A204.1 (cell line): Measurements from ENCODE around the gene PPP1R37.

ENCODE experiments used
- FAIRE-seq: peaks from 2 replicates; lab custom pipeline; 2012; peaks lifted over from hg19 to GRCh38; lab: Jason Lieb, UNC

Gene PPP1R37

DNA sequence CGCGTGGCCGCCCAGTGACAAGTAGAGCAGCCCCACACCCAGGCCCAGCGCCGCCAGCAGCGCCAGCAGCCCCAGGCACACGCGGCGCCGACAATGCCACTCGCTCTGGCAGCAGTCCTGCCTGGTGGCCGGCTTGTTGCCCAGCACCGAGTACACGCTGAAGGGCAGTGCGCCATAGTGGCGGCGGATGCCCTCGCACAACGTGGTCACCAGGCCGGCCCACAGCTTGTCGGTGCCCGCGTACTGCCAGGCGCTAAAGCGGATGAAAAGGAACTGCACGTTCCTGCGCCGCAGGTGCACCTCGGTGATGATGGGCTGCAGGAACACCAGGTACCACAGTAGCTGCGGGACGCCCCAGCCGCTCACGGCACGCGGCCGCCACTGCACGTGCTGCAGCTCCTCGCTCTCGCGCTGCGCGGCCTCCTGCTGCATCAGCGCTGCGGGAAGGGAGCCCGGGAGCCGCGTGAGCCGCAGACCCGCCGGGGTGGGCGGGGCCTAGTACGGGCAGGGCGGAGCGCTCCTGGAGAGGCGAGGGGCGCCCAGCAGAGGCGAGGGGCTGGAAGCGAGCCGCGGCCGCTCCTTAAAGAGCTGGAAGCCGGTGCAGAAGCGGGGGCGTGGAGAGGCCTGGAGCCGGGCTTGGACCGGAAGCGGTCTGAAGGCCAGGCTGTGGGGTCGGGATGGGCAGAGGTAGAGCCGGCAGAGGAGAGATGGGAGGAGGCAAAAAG lies 60.5 kb downstream of the PPP1R37 start:
- no peak for FAIRE-seq

DNA sequence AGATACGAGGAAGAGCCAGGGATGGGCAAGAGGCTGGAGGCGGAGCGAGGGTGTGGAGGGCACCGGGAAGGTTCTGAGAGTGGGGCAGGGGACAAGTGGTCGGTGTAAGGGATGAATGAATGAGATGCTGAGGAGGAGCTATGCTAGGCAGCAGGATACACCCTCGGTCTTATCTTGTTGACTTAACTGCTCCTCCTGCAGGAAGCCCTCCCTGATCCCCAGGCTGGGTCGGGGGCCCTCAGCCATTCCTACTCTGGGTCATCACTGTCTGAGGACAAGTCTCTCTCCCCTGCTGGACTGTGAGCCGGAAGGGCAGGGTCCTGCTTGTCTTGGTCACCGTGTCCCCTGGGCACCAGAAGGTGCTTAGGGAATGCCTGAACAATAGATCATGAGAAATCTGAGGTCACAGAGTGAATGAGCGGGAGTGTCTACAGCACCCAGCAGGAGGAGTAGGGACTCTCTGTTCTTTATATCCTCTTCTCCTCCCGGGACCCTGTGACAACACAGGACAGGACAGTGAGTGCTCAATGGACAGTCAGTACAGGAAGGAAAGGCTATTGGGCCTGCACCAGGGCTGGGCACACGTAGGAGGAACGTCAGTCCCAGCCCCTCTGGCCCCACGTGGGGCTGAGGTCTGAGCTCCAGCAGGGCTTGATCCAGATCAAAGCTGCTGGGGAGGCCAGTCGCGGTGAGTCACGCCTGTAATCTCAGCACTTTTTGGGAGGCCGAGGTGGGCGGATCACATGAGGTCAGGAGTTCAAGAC lies 61.3 kb downstream of the PPP1R37 start:
- FAIRE-seq, result no peak

GRCh38 chr19:45156011-45156630 lies 63.1 kb downstream of the PPP1R37 start:
- no peak for FAIRE-seq

GRCh38 chr19:45156751-45157150 lies 63.8 kb downstream of the PPP1R37 start:
- FAIRE-seq, result no peak

GRCh38 chr19:45158503-45159209 lies 65.7 kb downstream of the PPP1R37 start:
- FAIRE-seq, result no peak

GRCh38 chr19:45159210-45159970 lies 66.4 kb downstream of the PPP1R37 start:
- FAIRE-seq, result no peak

DNA sequence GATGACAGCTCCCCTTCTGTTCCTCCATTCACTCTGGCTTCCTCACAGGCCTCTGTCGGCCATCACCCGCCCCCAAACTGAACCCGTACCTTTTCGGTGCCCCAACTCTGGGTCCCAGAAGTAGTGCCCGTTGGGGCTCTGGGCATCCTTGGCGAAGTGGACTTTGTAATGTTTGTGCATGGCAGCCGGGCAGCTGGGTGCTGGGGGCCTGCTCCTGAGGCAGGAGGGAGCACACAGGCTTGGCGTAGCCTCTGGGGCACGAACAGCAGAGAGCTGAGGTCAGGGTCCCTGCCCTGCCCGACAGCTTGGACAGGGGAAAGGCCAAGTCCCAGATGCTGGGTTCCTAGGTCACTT lies 67.0 kb downstream of the PPP1R37 start:
- FAIRE-seq, result no peak

DNA sequence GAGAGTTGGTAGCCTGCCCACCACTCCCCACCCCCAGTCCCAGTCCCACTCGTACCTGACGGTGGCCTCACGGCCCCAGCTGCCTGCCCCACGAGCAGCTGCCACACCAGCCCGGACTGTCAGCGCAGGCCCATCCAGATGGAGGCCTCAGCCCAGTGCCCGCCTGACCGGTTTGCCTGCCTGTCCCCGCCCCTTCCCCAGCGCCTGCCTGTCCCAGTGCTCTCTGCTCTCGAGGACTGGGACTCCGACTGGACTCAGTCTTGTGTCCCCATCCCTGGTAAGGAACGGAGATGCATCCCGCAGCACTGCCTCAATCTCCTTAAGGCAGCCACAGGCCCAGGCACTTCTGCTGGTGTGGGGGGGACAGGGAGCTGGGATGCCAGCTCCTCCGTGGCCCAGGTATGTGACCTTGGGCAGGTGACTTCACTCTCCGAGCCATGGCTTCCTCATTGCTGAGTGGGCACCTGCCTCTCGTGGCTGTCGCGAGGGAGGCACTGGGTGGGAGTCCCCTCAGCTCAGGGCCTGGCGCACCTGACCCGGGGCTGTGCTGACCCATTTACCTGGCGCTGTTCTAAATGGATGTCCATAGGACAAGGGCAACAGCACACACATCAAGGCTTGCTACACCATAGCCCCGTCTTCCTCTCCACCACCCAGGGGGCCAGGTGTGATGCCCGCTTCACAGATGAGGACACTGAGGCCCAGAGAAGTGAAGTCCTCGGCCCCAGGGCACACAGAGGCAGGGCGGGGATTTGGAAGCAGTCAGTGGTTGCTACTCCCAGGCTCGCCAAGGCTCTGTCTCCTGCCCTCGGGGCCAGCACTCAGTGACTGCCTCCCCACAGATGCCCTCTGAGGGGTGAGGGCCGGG lies 68.1 kb downstream of the PPP1R37 start, which contains the start of gene NKPD1:
Gene NKPD1, minus strand, starts transcription at position 113 of the 868 bp plus-strand sequence. CDS start 832 bp downstream, outside the sequence.
- no peak for FAIRE-seq

- no peak for FAIRE-seq
These were observed 69.0 kb downstream of the PPP1R37 start for GRCh38 chr19:45161738-45162607.

DNA sequence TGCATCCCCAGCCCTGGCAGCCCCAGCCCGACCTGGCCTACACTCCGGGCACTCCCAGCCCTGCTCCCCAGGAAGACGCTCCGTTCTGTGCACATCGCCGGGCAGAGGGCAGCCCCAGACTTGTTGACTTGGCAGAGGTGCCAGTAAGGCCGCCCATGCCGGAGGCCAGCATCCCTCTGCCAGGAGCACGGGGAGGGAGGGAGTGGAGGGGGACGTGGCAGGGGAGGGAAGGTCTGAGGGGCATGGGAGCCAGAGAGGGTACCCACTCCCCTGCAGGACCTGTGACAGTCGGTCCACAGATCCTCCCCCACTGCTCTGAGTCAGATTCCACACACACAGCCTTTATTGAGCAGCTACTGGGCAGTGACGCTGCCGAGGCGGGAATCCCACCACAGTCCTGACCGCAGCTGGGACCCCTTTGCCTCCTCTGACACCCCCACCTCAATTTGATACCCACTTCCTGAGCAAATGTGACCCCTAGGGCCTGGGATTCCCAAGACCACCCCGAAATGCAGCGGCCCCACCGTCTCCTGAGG lies 69.7 kb downstream of the PPP1R37 start:
- FAIRE-seq, result no peak

DNA sequence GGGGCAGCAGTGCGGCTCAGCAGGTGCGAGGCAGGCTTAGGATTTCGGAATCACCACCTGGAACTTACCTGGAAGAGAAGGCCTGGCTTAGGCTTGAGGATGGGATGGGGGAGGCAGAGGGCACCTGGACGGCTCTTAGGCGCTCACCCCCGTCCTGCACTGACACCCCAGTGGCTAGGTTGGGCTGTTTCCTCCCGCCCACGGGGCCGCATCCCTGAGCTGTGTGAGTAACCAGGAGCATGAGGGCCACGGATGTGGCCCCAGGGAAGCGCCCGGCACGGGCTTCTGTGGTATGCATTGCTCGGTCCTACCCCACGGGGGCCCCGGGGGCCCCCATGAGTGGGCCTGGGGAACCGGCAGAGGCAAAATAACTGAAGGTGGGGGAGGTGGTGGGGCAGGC lies 70.2 kb downstream of the PPP1R37 start:
- no peak for FAIRE-seq

GRCh38 chr19:45163751-45164460 lies 70.9 kb downstream of the PPP1R37 start:
- no peak for FAIRE-seq

DNA sequence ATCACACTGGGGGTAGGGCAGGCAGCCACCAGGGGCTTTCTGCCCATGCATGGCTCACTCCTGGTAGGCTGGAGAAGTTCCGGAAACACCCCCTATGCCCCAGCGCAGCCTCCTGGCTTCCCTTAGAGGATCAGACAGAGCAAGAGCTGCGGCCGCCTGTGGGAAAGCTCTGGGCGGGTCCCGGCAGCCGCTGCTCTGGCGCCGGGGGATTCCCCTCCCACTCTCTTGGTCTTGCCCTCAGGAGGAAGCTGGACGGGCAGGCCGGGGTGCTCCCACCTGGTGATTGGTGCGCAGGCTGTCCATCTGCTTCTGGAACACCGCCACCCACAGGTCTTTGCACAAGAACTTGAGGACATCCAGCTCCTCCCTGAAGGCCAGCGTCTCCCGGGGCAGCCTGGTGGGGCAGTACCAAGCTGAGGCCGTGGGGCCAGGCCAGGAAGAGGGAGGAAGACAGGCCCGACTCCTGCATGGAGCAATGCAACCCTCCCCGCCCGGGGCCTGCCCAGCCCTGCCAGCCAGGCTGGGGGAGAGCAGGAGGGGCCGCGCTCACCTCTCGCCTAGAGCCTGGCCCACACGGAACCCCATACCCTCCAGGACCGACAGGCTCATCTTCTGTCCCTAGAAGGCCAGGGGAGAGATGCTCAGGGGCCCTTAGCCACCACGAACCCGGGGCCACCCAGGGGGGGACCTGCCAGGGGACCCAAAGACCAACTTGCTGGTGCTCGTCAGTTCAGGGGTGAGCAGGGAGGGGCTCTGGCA lies 71.8 kb downstream of the PPP1R37 start:
- FAIRE-seq, result no peak

DNA sequence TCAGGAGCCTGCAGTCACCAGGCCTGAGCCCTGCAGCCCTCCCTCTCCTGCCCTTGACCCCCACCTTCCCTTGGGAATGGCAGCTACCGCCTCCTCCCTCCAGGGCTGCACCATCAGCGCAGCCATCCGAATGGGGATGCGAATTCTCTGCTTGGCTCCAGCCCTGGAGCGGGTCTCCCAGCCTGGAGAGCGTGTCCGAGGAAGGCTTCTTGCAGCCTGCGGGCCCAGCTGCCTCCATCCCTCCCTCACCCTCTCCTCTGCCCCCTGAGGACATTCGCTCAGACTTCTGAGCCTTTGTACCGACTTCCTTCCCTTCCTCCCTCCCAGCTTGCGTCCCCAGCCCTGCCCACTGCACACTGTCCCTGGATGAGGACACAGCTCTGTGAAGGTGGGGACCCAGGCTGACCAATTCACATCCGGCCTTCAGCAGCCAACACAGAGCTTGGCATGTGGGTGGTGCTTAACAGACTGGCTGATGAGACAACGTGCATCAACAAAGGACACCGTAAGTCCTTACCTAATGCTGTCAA lies 73.8 kb downstream of the PPP1R37 start:
- no peak for FAIRE-seq

DNA sequence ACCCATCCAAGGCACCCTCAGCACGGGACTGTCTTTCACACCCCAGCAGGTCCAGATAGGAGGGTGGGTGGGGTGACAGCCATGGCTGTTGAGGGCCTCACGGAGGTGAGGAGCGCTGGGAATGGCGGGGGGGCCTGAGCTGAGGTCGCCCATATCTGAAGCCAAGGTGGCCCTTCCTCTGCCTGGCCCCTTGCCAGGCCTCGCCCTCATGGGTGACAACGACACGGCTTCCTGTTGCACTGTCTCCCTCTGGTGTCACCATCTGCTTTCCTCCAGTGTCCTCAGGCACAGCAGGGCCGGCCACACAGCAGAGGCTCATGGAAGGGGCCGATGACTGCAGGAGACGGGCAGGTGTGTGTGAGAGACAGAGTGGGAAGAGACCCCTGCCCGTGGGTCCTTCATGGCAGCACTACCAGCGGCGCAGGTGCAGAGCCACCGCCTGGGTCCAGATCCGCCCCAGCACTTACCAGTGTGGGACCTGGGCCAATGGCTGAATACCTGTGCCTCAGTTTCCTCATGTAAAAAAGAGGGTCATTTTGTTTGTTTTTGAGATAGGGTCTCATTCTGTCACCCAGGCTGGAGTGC lies 75.9 kb downstream of the PPP1R37 start:
- no peak for FAIRE-seq

DNA sequence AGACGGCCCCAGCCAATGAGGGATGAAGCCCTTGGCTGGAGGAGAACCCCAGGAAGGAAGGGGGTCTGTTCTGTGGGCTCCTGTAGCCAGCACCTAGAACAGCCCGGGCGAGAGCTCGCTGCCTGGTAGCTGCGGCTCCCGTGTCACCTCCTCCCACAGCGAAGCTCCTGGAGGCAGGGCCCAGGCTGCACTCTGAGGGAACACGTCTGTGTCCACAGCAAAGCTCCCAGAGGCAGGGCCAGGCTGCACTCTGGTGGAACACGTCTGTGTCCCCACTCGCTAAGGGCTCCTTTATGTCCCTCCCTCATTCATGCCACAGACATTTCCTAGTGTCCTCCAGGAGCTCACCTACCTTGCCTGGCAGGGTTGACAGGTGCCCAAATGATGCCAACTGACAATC lies 76.6 kb downstream of the PPP1R37 start:
- FAIRE-seq, result no peak
